ENCODE results near the gene ATP1A2.

- TF ChIP-seq EZH2 (IDR thresholded peaks at IDR 0.05; ENCODE audit: low read depth, unreplicated experiment): no peak
- no peak for TF ChIP-seq CTCF (conservative IDR thresholded peaks at IDR 0.05; ENCODE audit: low read depth in 2 of 2)
- TF ChIP-seq REST (IDR thresholded peaks at IDR 0.05; ENCODE audit: unreplicated experiment): no peak
- no peak for TF ChIP-seq POLR2AphosphoS5 (IDR thresholded peaks at IDR 0.05; ENCODE audit: low read depth)
- no peak for TF ChIP-seq EZH2phosphoT487 (IDR thresholded peaks at IDR 0.05; ENCODE audit: unreplicated experiment)
- no peak for TF ChIP-seq CREB1 (CRISPR knock-in tag; IDR thresholded peaks at IDR 0.05; ENCODE audit: low read depth)
- TF ChIP-seq JUNB (IDR thresholded peaks at IDR 0.05; ENCODE audit: unreplicated experiment): no peak
Measured at GRCh38 chr1:160186729-160187128, 71.2 kb downstream of the ATP1A2 start.
